NCI-H748 (cell line): ENCODE data around the gene MAGI1.

Experiments used
- DNase-seq: peaks from one replicate; lab custom pipeline; 2025; ENCODE audit not compliant: unreplicated experiment; lab: John Stamatoyannopoulos, UW

MAGI1 gene

GRCh38 chr3:65445573-65446169 is 593.0 kb downstream of the MAGI1 start:
- no peak for DNase-seq

- no peak for DNase-seq
These were observed 594.3 kb downstream of the MAGI1 start for GRCh38 chr3:65444447-65444815.

DNA sequence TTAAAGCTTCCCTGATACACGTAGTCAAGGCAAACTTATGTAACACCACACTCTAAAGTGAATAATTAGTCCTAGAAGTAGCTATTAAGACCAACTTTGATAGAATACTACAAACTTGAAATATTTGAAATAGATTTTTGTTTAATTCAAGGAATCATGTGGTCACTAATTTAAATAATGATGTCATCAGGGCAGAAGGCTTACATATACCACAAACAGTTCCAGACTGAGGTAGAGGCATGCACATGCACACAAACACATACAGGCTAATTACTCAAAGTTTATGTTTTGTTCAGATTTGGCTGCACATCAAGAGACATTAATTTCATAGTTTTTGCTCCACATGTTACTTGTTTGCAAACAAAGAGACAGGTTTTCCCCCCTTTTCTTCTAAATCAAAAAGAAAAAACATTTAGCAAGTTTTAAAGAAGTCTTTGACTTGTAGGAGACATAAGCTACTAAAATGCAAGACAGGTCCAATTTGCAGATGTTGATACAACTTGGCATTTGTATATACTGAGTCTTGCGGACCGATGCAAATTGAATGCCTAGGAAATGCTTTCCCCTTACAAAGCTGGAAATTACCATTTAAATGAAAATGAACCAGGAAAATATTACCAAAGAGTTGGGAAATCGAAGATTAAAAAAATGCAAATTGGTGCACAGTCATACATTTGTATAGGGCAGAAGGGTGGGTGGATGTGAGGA is 594.8 kb downstream of the MAGI1 start:
- no peak for DNase-seq

- DNase-seq = peak; percentile 66
These were observed 599.0 kb downstream of the MAGI1 start for GRCh38 chr3:65439641-65440284.

GRCh38 chr3:65438612-65439011 is 600.1 kb downstream of the MAGI1 start:
- no peak for DNase-seq

DNA sequence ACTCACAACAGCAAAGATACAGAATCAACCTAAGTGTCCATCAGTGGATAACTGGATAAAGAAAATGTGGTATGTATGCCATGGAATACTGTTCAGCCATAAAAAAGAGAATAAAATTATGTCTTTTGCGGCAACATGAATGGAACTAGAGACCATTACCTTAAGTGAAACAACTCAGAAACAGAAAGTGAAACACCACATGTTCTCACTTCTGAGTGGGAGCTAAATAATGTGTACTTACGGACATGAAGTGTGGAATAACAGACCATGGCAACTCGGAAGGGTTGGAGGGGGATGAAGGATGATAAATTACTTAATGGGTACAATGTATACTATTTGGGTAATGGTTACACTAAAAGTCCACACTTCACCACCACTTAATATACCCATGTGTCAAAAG is 600.6 kb downstream of the MAGI1 start:
- no peak for DNase-seq

DNA sequence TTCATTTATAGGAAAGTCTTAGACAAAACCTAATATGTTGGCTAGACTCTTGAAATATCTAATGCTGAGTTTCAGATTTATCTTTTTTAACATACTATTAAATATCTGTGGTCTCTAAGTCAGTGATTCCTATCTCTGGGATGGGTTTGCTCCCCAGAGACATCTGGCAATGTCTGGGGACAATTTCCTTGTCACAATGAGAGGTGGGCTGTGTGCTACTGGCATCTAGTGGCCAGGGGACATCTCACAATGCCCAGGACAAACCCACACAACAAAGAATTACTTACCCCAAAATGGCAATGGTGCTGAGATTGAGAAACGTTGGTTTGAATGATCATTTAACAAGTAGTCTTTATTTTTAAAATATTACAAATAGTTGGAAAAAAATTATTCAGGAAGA is 602.1 kb downstream of the MAGI1 start:
- peak; percentile 46 for DNase-seq

DNA sequence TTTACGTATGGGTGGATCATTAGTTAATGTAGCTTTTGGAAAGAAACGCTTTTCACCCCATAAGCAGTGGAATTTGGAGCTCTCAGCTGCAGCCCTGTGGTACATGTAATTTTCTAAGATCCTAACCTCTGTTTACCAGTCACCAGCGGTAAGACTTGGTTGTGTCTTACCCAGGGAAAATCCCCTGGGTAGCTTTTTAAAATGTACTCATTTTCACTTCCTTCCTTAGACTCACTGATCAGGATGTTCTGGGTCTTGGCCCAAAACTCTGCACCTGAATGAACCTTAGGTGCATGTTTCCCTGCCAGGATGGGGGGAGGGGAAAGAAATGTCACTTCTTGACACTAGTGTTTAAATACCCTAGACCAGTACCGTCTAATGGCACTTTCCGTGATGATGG is 605.2 kb downstream of the MAGI1 start:
- DNase-seq = no peak

- DNase-seq = no peak
These were observed 606.2 kb downstream of the MAGI1 start for GRCh38 chr3:65432388-65433003.

- peak; percentile 5 for DNase-seq
These were observed 612.8 kb downstream of the MAGI1 start for GRCh38 chr3:65425880-65426279.

DNA sequence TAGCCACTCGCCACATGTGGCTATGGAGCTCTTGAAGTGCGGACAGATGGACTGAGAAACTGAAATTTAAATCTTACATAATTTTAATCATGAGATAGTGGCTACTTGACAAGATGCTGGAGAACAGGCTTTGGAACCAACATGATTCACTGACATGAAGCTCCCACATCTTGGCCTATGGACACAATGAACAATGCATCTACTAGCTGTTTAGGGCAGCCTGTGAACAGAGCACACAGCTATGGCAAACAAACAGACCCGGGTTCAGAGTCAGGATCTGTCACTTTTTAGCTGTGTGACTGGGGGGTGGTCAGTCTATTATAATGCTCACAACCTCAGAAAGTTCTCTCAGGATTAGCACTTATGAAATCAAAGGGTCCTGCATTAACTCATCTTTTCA is 616.6 kb downstream of the MAGI1 start:
- DNase-seq = no peak

DNA sequence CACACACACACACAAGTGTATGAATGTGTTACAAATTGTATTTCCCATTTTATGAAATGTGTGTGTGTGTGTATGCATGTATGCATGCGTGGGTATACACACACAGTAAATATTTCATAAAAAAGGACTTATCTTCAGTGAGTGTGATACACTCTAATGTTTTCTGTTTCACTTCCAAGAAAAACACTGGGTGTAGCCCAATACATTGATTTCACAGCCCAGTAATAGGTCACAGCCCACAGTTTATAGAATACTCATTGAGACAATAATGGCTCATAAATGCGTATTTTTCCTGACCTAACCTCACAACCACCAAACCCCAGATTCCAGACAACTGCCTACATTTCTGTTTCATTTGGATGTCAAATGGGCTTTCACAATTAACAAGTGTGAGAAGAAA is 619.5 kb downstream of the MAGI1 start:
- no peak for DNase-seq

DNA sequence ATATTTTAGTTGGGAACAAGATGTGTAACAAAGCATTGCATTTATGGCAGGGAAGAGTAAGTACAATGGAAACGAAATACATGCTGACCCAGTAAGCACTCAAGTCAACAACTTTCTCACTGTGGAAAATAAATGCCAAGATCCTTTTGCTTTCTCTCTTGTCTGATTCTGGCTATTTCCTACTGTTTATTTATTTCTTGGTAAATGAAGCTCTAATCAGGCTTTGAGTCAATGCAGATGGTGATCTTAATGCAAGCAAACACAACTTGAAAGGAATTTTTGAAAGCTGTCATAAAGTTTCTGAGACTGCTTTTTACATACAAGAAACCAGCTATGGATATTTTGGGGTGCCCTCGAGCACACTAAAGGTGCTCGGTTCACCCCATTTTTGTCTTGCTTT is 624.8 kb downstream of the MAGI1 start:
- no peak for DNase-seq

DNA sequence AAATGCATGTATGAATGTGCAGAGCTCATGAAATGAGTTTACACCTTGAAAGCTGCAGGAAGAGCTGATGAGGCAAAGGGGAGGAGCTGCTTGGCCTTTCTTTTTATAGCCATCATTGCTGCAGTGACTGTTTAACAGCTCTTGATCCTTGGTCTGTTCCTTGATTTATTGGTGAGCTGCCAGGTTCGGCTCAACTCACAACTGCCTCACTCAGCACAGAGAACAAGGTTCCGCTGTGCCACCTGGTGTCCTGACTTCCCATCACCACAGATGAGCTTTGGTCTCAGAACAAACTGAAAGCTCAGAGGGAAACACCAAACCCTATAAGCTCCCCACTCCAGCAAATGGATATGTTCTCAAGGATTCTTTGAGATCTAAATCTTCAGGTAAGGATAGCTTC is 626.1 kb downstream of the MAGI1 start:
- DNase-seq = peak; percentile 17

- no peak for DNase-seq
These were observed 627.4 kb downstream of the MAGI1 start for GRCh38 chr3:65411367-65411766.

GRCh38 chr3:65409176-65409569 is 629.5 kb downstream of the MAGI1 start:
- no peak for DNase-seq

DNA sequence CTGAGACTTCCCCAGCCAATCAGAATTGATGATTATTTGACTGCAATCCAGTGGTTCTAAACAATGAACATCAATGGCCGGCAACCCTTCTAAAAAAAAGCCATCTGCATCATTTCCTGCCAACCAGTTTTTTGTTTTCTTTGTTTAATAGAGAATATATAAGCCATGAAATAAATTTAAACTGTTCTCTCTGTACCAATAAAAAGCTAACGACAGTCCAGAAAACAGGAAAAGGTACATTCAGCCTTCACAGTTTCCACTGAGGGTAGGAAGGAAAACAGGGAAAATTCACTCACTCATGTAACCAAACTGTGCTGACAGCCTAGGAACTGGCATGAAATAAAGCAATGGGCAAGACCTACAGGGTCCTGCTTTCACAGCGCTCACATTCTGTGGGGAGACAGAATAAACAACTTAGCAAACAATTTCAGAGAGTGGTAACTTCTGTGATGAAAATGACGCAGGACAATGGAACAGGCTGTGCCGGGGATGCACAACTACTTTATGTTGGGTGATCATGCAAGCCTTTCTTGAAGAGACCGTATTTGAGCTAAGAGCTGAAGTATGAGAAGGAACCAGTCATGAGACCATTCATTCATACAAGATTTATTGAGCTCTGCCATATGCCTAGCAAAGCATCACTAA is 630.1 kb downstream of the MAGI1 start:
- no peak for DNase-seq

DNA sequence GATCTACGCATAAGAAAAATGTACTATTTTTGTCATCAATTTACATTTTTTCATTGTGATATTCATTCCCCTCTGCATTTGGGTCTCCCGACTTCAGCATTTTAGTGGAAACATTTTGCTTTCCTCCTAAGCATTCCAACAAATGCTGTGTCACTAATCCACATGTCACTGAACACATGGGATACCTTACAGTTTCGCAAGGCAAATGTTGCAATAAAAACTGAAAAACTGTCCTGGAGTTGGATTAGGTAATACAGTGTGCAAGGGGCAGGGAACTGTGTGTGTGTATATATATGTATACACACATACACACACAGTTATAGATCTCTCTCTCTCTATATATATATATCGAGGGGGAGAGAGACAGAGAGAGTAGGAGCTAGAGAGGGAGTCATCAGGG is 632.2 kb downstream of the MAGI1 start:
- DNase-seq = no peak

- no peak for DNase-seq
These were observed 636.1 kb downstream of the MAGI1 start for GRCh38 chr3:65402597-65402996.

GRCh38 chr3:65401359-65402305 is 637.1 kb downstream of the MAGI1 start:
- no peak for DNase-seq

DNA sequence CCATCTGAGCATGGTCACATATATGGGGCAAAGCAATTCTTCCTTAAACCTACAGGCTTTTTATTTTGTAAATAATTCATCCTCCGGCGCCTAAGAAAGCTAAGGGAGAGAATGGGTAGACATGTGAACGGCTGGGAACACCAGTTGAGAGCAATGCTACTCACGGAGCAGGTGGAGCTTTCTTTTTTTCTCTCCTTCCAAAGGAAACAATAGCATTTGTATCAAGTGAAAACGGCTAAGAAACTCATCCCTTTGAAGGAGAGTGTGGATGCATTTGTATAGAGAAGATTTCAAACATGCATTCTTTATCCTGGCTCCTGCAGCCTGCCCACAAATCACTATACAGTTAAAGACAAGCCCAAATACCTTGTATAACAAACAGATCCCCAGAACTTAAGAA is 637.8 kb downstream of the MAGI1 start:
- DNase-seq = no peak
